ENCODE results near the gene SYCP2L.

DNA sequence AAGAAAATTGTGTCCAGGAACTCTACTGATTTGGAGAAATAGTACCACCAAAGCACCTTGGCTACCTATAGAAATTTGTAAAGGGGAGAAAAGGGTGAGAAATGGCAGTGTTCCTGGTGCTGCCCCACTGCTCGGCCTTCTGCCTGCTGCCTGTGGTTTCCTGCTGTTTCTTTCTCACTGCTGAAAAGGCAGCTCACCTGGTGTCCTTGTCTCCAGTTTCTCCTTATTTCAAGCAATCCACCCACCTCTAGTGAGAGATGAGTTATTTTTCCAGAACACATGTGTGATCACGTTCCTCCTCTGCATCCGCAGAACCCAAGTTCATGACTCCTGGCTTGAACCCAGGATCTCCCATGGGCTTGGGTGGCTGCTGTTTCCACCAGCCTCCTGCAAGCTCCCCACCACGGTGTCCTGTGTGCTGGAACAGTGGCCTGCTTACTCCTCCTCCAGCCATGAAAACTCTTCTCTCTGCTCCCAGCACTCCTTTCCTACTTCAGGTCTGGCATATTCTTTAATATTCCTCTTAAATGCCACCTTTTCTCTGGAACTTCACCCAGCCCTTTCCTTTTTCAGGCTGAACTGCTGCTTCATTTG is 108.4 kb downstream of the SYCP2L start:
- TF ChIP-seq CTCF (IDR thresholded peaks at IDR 0.05 in 2 of 3, conservative IDR thresholded peaks at IDR 0.05 in 1 of 3; ENCODE audit: borderline replicate concordance in 1 of 3, insufficient read depth in 1 of 3, low read depth in 2 of 3, low read length in 2 of 3) (no peak), POLR2AphosphoS5 (IDR thresholded peaks at IDR 0.05; ENCODE audit: low read depth, low read length) (no peak), SP1 (IDR thresholded peaks at IDR 0.05; ENCODE audit: low read depth) (no peak), POLR2A (IDR thresholded peaks at IDR 0.05; ENCODE audit: borderline replicate concordance, extremely low read depth, insufficient read depth, insufficient read length) (no peak), RAD21 (IDR thresholded peaks at IDR 0.05; ENCODE audit: low read depth) (no peak), CBX3 (IDR thresholded peaks at IDR 0.05; ENCODE audit: low read depth) (no peak), ELF1 (IDR thresholded peaks at IDR 0.05; ENCODE audit: borderline replicate concordance, low read depth) (no peak), TCF7L2 (IDR thresholded peaks at IDR 0.05; ENCODE audit: borderline replicate concordance, extremely low read depth, insufficient read depth, insufficient read length) (no peak), SIN3A (IDR thresholded peaks at IDR 0.05; ENCODE audit: low read depth) (no peak), SRF (IDR thresholded peaks at IDR 0.05; ENCODE audit: low read depth) (no peak), EZH2 (IDR thresholded peaks at IDR 0.05) (no peak), JUND (IDR thresholded peaks at IDR 0.05) (no peak), REST (IDR thresholded peaks at IDR 0.05; ENCODE audit: low read depth) (no peak), EGR1 (IDR thresholded peaks at IDR 0.05; ENCODE audit: low read depth) (no peak)
